ENCODE measurements around the gene ASIC5.
"Not testable (repeated sequence)": the region's sequence is repeated elsewhere in the genome, so short reads cannot be mapped to it uniquely, and the experiment has no call there.

The ASIC5 gene

DNA sequence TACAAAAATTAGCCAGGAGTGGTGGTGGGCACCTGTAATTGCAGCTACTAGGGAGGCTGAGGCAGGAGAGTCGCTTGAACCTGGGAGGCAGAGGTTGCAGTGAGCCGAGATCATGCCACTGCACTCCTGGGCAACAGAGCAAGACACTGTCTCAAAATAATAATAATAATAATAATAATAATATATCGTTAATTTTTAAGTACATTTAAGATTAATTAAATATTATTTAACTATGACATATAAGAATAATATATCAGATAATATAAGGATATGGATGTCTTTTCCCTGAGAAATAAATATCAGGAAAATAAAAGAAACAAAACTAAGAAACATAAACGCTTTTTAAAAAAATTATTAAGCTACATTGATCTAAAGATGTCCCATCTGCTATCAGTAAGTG lies 68.5 kb downstream of the ASIC5 start:
- H3K36me3 Mint-ChIP-seq, H3K9me3 Mint-ChIP-seq, H3K27ac Mint-ChIP-seq, H3K4me1 Mint-ChIP-seq, H3K4me3 Mint-ChIP-seq, H3K27me3 Mint-ChIP-seq: not testable (repeated sequence)

DNA sequence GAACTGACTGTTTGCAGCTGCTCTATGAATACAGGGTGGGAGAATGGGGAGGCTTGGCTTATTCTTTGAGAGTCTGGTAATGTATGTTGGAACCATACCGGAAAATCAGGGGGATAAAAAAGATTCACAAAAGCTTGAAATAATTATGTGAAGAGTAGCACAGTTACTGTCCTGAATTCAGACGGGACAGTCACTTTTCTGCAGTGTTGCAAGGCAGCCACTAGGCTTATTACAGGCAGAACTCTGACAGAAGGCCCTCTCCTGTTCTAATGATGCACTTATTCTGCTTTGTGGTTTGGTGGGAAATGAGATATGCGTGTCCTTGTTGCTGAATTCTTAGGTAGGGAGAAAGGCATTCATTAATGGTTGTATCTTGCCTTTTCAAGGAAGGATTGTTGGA lies 70.1 kb downstream of the ASIC5 start:
- peaks cover 3% of the 10 kb centered on the region for H3K27me3 Mint-ChIP-seq
- no peaks in the 10 kb centered on the region for H3K4me1 Mint-ChIP-seq
- no peaks in the 10 kb centered on the region for H3K9me3 Mint-ChIP-seq
- no peak overlapping the region for H3K4me3 Mint-ChIP-seq
- no peak overlapping the region for H3K27ac Mint-ChIP-seq
- H3K36me3 Mint-ChIP-seq: no peaks in the 10 kb centered on the region

DNA sequence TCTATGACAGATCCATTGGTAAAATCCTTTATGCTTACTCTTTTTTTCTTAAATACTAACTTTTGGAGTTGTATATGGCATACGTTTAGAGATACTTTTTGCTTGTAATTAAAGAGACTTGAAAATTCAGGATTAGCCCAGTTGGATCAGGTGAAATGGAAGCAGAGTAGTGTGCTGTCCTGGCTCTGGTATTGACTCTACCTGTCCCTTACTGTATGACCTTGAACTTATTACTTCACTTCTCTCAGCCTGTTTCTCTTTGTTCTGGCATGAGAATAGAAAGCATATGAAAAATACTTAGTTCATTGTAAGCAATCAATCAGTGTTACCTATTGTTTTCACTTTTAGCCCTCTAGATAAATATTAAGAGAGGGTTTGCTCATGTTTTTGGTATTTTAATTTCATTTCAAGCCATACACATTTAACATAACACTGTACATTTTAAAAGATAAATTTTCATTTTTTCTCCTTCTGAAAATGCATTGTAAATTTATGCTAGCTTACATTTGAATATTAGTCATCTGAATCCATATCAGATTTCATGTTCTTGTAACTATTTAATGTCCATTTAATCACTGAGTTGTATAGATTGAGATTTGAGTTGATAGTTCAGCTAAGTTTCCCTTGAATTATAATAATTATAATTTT lies 71.4 kb downstream of the ASIC5 start:
- Mint-ChIP-seq H3K36me3 (no peaks in the 10 kb centered on the region), H3K27ac (no peak overlapping the region), H3K4me1 (no peaks in the 10 kb centered on the region), H3K9me3 (no peaks in the 10 kb centered on the region), H3K4me3 (no peak overlapping the region), H3K27me3 (peaks cover 3% of the 10 kb centered on the region)

DNA sequence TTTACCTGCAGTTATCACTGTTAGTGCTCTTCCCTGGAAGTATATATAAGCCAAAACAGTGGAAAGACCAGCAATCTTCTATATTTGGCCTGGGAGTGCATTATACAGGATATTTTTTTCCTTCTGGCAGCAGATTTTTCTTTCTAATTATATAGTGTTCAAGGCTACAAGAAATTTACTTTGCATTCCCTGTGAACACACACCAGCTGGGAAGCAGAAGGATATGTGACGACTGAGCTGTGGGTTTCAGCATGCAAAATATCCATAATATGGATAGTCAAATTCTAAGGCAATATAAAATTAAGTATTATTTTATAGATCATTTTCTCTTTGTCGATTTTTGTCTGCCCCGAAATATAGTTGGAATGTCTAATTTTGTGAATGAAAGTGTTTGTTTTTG lies 76.1 kb downstream of the ASIC5 start:
- Mint-ChIP-seq H3K27ac (no peak overlapping the region), H3K9me3 (no peaks in the 10 kb centered on the region), H3K27me3 (peaks cover 5% of the 10 kb centered on the region), H3K4me1 (no peaks in the 10 kb centered on the region), H3K36me3 (no peaks in the 10 kb centered on the region), H3K4me3 (no peak overlapping the region)

DNA sequence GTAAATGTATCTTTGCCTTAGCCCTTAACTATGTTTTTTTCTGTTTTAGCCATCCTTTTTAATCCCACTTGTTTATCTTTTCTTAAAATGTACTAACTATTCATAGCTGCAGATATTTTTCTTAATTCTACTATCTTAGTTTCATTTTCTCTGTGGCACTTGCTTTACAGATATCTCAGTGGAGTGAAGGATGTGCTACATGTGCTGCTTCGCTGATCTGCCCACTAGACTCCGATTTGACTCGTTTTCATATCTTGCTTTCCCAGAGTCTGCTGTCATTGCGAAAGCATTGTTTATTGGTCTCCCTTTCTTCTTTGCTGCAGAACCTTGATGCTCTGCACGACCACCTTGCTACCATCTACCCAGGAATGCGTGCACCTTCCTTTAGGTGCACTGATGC lies 76.7 kb downstream of the ASIC5 start:
- Mint-ChIP-seq H3K36me3 (no peaks in the 10 kb centered on the region), H3K27me3 (peaks cover 5% of the 10 kb centered on the region), H3K27ac (no peak overlapping the region), H3K4me3 (no peak overlapping the region), H3K4me1 (no peaks in the 10 kb centered on the region), H3K9me3 (no peaks in the 10 kb centered on the region)

DNA sequence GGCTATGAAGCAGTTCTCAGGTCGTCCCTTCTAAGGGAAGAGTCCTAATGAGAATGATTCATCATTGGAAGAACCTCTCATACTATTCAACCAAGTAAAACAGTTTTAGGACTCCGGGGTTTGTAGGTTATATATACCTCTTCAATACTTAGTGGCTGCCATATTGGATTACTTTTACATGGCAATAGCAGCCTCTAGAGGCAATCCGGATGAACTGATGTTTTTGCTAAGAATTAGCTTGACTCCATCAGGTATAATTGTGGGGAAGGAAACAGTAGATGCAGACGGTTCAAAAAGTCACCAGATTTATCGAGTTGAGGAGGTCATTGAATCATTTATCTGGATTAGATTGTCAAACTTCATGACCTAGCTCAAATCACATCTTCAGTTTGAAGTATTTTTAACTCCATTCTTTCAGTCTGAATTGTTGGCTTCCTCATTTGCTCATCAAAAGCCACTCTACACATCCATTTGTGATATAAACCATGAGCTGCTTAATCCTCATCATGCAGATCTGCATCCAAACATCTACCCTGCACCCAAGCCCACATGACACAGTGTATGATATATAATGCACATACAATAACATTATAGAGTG lies 78.9 kb downstream of the ASIC5 start:
- Mint-ChIP-seq H3K9me3 (no peaks in the 10 kb centered on the region), H3K27me3 (peaks cover 2% of the 10 kb centered on the region), H3K4me1 (no peaks in the 10 kb centered on the region), H3K27ac (no peak overlapping the region), H3K4me3 (no peak overlapping the region), H3K36me3 (no peaks in the 10 kb centered on the region)

DNA sequence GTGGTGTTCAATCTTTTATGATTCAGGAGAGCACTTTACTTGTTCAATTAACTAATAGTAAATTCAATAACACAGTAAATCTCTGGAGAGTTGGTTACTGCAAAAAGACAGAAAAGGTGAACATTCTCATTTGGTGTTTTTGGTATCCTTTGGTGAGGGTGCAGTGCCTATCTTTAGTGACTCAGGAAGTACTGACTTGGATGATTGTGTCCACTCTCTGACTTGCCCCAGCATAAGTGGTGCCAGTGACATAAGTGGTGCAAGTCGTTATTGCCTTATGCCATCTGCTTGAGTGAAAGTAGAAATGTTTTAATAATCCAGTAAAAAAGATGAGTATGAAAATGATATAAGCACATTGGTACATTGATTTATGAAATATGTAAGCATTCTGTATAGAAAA lies 80.2 kb downstream of the ASIC5 start:
- peaks cover 2% of the 10 kb centered on the region for H3K27me3 Mint-ChIP-seq
- no peak overlapping the region for H3K4me3 Mint-ChIP-seq
- H3K4me1 Mint-ChIP-seq: no peaks in the 10 kb centered on the region
- H3K9me3 Mint-ChIP-seq: no peaks in the 10 kb centered on the region
- no peaks in the 10 kb centered on the region for H3K36me3 Mint-ChIP-seq
- no peak overlapping the region for H3K27ac Mint-ChIP-seq

DNA sequence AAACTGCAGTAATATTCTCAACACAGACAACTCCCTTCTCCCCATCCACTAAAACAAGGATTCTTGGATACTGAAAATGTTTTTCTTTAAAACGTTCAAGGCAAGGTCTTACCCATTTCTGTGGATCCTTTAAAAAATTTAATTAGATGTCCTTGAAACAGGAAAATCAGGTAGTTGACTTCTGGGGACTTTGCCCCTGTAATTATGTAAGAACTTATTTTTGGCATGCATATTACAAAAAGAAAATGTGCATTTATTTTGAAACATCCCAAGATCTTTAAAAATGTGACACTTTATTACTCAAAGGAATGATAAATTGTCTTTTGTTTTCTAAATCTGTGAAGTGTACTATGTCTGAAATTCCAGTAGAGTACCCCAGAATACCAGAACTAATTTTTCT lies 81.4 kb downstream of the ASIC5 start:
- H3K4me1 Mint-ChIP-seq: no peaks in the 10 kb centered on the region
- H3K4me3 Mint-ChIP-seq: no peak overlapping the region
- H3K27me3 Mint-ChIP-seq: peaks cover 6% of the 10 kb centered on the region
- H3K36me3 Mint-ChIP-seq: no peaks in the 10 kb centered on the region
- no peaks in the 10 kb centered on the region for H3K9me3 Mint-ChIP-seq
- H3K27ac Mint-ChIP-seq: no peak overlapping the region

DNA sequence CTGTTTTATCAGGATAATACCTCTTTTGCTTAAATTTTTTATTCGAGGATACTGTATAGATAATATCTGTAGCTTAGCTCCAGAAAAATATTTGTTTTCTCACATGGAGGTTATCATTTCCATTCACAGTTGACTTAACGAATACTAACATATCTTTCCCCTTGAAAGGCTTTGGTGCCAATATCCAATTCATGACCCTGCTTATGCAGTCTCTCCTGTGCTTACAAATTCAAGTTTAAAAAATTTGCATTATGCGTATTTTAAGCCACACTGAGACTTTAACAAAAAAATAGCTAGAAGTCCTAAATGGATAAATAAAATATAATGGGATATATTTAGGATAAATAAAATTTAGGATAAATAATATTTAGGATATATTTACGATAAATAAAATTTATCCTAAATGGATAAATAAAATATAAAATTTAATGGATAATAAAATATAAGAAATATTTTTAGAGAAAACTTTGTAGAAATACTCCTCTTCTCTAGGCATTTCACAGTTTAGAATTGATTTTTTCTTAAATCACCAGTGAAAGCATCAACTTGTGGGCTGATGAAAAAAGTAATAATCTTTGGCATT lies 84.7 kb downstream of the ASIC5 start:
- Mint-ChIP-seq H3K9me3 (no peaks in the 10 kb centered on the region), H3K27ac (no peak overlapping the region), H3K27me3 (peaks cover 4% of the 10 kb centered on the region), H3K36me3 (no peaks in the 10 kb centered on the region), H3K4me3 (no peak overlapping the region), H3K4me1 (no peaks in the 10 kb centered on the region)

DNA sequence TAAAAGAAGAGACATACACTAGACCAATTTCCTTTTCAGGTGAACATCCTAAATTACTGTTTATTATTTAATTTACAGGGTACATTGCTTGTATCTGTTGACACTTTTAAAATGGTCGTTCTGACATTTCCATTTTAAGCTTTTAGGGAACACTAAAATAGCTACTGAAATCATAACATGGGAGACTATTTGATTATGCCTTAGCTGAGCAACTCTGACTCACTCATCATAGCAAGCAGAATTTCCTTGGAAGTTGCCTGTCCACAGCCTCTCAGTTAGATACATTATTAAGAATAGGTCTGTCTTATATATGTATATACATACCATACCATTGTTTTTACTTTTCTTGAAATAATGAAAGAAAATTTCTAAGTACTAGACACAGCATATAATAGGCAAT lies 85.3 kb downstream of the ASIC5 start:
- Mint-ChIP-seq H3K27me3 (peaks cover 4% of the 10 kb centered on the region), H3K27ac (no peak overlapping the region), H3K4me1 (no peaks in the 10 kb centered on the region), H3K36me3 (no peaks in the 10 kb centered on the region), H3K9me3 (no peaks in the 10 kb centered on the region), H3K4me3 (no peak overlapping the region)

Data from activated naive CD4-positive, alpha-beta T cell treated with anti-CD3 and anti-CD28 coated beads, Interleukin-2, amount 50 U/mL, for 24 hours (primary cell).